Neural crest cell (in vitro differentiated cells): Measurements from ENCODE around the gene CRYL1. TPM values are rescaled to one million over a fixed set of nuclear protein-coding genes. Genes with fewer than 3 reads are reported as not detected.

Experiments
- DNase-seq: peaks from one replicate; pipeline ENCODE4 v3.0.0; 2021; ENCODE audit warnings: low read depth, mixed read lengths, low spot score
- H3K27ac Mint-ChIP-seq: one replicate; pipeline ENCODE4 v1.8.0; 2021; ENCODE audit warnings: mild to moderate bottlenecking, mixed read lengths; ENCODE audit not compliant: unreplicated experiment
- H3K27me3 Mint-ChIP-seq: 2 replicates; pipeline ENCODE4 v1.8.0; 2021; ENCODE audit warnings: low read depth, mild to moderate bottlenecking, mixed read lengths
- H3K36me3 Mint-ChIP-seq: 2 replicates; pipeline ENCODE4 v1.8.0; 2021; ENCODE audit warnings: low read depth, mild to moderate bottlenecking, mixed read lengths
- H3K4me1 Mint-ChIP-seq: 2 replicates; pipeline ENCODE4 v1.8.0; 2021; ENCODE audit warnings: mixed read lengths
- H3K4me3 Mint-ChIP-seq: one replicate; pipeline ENCODE4 v1.8.0; 2021; ENCODE audit warnings: mild to moderate bottlenecking, mixed read lengths
- H3K9me3 Mint-ChIP-seq: 2 replicates; pipeline ENCODE4 v1.8.0; 2021; ENCODE audit warnings: mixed read lengths
- CTCF ChIP-seq: fragments of 200-600 bp; sonication (generic); conservative IDR thresholded peaks from 2 replicates; pipeline ENCODE4 v1.5.0; 2021; ENCODE audit warnings: antibody characterized with exemption, mild to moderate bottlenecking
- total RNA-seq: library from RNA; stranded (reverse); gene quantifications from 2 replicates; pipeline ENCODE4 v1.2.1, GENCODE V29; 2021

The CRYL1 gene
- total RNA-seq, 1 donor from 2014 or later = 19.9 TPM

DNA sequence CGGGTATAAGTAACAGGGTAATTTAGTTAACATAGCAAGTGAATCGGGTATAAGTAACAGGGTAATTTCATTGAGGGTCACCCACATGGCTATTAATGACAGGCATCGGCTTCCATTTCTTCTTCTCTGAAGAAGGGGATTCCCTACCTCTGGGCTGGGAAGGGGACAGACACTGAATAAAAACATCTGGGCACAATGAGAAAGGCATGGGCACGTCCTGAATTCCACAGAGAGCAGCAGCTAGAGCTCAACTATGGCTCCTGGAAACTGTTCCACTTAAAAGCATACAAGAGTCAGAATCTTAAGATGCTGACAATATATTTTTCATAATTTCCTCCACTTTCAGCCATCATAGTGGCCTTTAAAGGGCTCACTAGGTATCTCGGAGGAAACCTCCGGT, 51.8 kb downstream of the CRYL1 start:
- no peaks in the 10 kb centered on the region for H3K4me1 Mint-ChIP-seq
- no peak overlapping the region for H3K27ac Mint-ChIP-seq
- no peak overlapping the region for H3K4me3 Mint-ChIP-seq
- DNase-seq = no peak
- no peaks in the 10 kb centered on the region for H3K27me3 Mint-ChIP-seq
- H3K36me3 Mint-ChIP-seq = no peaks in the 10 kb centered on the region
- no peaks in the 10 kb centered on the region for H3K9me3 Mint-ChIP-seq
- no peak for TF ChIP-seq CTCF

- H3K9me3 Mint-ChIP-seq = no peaks in the 10 kb centered on the region
- H3K27me3 Mint-ChIP-seq = no peaks in the 10 kb centered on the region
- H3K4me1 Mint-ChIP-seq = no peaks in the 10 kb centered on the region
- H3K36me3 Mint-ChIP-seq = no peaks in the 10 kb centered on the region
- no peak for TF ChIP-seq CTCF
- no peak overlapping the region for H3K27ac Mint-ChIP-seq
- no peak overlapping the region for H3K4me3 Mint-ChIP-seq
- DNase-seq = no peak
Measured at GRCh38 chr13:20473139-20473538, 52.5 kb downstream of the CRYL1 start.

DNA sequence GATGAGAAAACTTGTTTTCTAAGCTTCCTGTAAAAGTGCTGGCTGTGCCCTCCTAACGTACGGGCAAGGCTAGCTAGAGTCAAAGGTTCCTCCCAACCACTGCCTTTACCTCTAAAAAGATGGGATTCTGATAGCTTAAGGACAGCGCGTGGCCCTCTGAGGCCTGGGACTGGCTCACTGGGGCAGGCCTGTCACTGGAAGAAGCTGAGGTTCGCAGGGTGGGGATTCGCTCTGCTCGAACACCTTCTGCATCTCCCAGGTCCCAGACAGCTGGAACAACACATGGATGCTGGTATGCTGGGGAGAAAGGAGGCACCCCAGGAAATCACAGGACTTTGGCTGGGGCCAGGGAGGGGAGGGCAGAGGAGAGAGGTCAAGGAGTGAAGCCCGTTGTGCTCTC, 53.1 kb downstream of the CRYL1 start:
- H3K27ac Mint-ChIP-seq = no peak overlapping the region
- TF ChIP-seq CTCF = no peak
- no peak for DNase-seq
- H3K4me1 Mint-ChIP-seq = no peaks in the 10 kb centered on the region
- no peaks in the 10 kb centered on the region for H3K36me3 Mint-ChIP-seq
- no peaks in the 10 kb centered on the region for H3K27me3 Mint-ChIP-seq
- H3K9me3 Mint-ChIP-seq = no peaks in the 10 kb centered on the region
- no peak overlapping the region for H3K4me3 Mint-ChIP-seq

DNA sequence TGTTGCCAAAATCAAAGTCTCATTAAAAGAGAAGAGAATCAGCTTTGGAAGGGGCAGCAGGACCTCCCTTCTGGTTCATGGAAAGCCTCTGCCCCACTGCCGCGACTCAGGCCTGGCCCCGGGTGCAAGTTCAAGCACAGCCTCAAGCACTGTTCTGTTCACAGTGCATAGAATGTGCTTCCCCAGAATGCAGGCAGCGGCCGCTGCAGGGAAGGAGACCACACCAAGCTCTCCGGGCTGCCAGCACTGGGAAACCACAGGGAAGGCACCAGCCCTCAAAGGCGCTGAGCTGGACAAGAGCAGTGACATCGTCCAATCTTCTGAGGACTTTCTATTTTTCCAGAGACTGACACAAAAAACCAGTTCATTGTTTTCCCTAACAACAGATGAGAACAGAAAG, 55.5 kb downstream of the CRYL1 start:
- no peak for DNase-seq
- Mint-ChIP-seq H3K4me1 (no peaks in the 10 kb centered on the region), H3K27ac (no peak overlapping the region)

DNA sequence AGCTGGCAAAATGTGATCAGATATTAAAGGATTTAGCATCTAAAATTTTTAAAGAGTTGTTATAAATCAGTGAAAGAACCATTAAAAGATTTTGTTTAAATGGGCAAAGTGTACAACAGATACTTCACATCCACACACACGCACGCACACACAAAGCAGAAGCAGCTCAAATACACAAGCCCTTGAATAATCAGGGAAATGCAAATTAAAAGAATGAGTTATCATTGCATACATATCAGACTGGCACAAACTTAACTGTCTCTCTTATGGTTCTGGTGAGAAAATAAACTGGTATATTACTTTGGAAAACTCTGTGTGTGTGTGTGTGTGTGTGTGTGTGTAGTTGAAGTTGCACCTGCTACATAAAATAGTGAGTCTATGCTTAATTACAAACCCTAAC, 59.3 kb downstream of the CRYL1 start:
- H3K4me1 Mint-ChIP-seq = no peaks in the 10 kb centered on the region
- H3K4me3 Mint-ChIP-seq = no peak overlapping the region
- H3K9me3 Mint-ChIP-seq = no peaks in the 10 kb centered on the region
- H3K36me3 Mint-ChIP-seq = no peaks in the 10 kb centered on the region
- no peak overlapping the region for H3K27ac Mint-ChIP-seq
- TF ChIP-seq CTCF = no peak
- DNase-seq = no peak
- no peaks in the 10 kb centered on the region for H3K27me3 Mint-ChIP-seq

More for the DNA sequence above, 55.5 kb downstream of the CRYL1 start:
- Mint-ChIP-seq H3K9me3 (no peaks in the 10 kb centered on the region), H3K36me3 (no peaks in the 10 kb centered on the region), H3K4me3 (no peak overlapping the region), H3K27me3 (no peaks in the 10 kb centered on the region)
- no peak for TF ChIP-seq CTCF
